HG02642 (cell line): Measurements from ENCODE around the gene FAM53A.
"Not testable (repeated sequence)": the region's sequence is repeated elsewhere in the genome, so short reads cannot be mapped to it uniquely, and the experiment has no call there.

ENCODE experiments used
- ATAC-seq: cut with Tn5 transposase; IDR thresholded peaks from one replicate; pipeline ENCODE4 v1.9.1; 2021; ENCODE audit warnings: mild to moderate bottlenecking; ENCODE audit not compliant: unreplicated experiment, poor library complexity

FAM53A gene

DNA sequence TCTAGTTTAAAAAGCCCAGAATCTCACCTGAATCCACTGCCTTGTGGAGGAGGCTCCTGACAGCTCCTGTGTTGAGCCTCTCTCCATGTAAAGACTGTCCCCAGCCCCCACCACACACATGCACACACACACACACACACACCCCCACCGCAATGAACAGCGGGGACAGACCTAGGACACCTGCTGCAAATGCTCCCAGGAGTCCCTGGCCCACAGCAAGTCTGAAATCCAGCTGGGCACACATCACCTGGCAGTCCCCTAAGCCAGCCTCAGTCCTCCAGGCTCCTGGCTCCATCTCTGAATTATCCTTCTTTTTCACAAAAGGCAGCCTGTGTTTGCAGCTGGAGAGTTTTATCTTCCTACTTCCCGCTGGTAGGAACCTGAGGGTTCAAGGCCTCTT lies 6.6 kb upstream of the FAM53A start:
- no peak for ATAC-seq

DNA sequence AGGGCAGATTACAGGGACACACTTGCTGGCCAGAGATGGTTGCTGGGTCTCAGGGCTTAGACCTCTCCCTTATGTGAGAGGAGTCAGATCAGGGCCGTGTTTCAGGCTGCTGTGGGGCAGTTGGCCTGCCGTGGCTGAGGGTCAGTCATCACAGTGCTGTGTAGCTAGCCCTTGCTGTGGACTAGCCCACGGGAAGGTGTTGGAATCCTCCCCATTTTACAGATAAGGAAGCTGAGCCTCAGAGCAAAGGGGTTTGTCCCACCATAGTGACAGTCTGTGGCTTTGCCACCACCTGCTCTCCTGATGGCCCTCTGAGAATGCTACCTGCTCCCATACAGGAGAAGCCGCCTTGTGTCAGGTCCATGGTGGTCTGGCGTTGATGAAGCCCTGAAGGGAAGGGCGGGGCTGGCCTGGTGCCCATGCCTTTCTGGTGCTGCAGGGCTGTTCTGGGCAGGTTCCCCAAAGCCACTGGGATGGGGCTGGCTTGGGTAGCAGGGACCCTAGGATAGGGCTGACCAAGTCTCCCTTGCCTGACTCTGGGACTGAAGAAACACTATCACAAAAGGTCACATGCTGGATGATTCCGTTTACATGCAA lies 2.4 kb upstream of the FAM53A start:
- no peak for ATAC-seq

GRCh38 chr4:1685235-1686150 lies 1.4 kb upstream of the FAM53A start:
- no peak for ATAC-seq

DNA sequence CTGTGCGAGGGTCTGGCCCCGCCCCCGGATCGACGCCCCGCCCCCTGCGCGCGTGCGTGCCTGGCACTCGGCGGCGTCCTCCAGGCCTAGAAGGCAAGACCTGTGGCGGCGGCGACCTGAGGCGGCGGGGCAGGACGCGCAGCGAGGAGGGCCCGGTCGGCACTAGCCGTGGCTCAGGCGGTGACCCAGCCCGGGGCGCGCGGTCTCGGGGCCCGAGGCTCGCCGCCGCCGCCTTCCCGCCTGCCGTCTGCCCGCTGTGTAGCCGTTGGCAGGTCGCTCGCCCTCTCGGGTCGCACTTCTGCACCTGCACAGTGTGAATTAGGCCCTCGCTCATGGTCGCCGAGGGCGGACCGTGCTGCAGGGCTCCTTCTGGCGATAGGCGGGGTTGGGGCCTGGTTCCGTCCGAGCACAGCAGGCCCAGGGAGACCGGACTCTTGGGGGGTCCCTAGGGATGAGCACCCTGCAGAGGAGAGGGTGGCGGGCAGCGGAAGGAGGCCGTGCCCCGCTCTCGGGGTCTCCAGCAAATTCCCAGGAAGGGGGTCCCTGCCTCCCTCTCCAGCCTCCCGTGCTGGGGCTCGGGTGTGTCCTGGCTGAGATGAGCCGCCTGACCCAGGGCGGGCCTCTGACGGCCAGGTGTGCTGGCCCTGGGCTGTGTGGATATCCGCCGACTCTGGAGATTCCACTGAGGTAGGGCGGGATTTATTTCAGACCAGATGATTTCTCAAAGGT lies 557 bp upstream of the FAM53A start:
- peak; percentile 10 for ATAC-seq

- no peak for ATAC-seq
Measured at GRCh38 chr4:1683261-1683735, 815 bp downstream of the FAM53A start.

GRCh38 chr4:1682860-1683259 lies 1.3 kb downstream of the FAM53A start:
- no peak for ATAC-seq

DNA sequence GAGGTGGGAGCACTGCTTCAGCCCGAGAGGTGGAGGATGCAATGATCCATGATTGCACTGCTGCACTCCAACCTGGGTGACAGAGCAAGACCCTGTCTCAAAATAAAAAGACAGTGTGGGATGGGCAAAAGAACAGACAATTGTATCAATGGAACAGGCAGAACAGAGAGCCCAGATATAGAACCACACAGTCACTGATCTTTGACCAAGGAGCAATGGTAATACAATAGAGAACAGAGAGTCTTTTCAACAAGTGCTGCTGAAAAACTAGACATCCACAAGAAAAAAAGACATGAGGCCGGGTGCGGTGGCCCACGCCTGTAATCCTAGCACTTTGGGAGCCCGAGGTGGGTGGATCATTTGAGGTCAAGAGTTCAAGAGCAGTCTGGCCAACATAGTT lies 5.9 kb downstream of the FAM53A start:
- no peak for ATAC-seq

DNA sequence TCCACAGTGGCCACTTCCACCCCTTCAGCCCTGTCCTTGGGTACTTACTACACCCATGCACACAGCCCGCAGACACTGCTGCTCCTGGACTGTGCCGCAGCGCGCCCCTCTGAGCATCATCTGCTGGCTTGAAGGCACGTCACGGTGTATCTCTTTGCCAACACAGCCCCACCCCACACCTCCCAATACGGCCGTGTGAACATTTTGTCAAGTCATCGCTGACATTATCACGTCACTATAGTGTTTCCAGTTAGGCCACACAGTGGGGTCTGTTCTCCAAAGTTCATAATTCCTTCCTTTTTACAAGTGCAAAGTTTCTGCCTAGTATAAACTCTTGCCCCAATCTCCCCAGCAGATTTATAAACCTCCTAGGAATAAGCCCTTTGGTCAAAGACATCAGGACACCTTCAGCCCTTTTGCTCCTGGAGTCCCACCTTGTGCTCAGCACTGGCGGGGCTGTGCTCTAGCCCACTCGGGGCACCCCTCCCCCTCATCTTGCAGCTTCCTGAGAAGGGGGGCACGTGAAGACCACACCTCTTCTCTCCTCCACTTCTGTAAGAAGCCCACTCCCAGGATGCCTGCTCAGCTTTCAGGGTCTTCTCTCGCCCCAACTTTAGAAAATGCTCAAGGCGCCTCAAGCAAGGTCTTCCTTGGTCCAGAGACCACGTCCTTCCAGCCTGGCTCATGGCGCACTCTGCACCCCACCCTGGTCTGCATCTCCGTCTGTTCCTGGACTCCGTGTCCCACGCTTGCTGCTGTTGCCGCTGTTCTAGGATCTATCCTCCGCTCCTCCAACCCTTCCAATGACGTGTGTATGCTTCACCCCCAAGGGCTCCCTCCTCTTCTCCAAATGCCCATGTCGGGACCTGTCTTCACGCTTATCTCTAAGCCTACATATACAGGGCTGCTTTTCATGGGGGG lies 7.2 kb downstream of the FAM53A start:
- ATAC-seq = no peak

DNA sequence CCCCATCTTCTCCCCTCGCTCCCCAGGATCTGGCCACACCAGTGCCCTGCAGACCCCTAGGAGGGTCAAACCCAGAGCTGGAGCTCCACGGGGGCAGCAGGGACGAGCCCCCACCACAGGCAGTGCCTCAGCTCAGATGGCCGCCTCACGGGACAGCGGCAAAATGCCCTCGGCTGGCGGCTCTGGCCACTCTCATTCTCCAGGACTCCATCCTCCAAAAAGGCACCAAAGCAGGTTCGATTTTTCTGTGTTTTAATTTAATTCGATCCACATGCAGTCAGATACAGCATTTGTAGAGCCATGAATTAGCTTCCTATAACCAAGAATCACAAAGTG lies 8.3 kb downstream of the FAM53A start:
- ATAC-seq = no peak

- no peak for ATAC-seq
Measured at GRCh38 chr4:1675136-1675801, 8.8 kb downstream of the FAM53A start.

- ATAC-seq = no peak
Measured at GRCh38 chr4:1674682-1675081, 9.4 kb downstream of the FAM53A start.

DNA sequence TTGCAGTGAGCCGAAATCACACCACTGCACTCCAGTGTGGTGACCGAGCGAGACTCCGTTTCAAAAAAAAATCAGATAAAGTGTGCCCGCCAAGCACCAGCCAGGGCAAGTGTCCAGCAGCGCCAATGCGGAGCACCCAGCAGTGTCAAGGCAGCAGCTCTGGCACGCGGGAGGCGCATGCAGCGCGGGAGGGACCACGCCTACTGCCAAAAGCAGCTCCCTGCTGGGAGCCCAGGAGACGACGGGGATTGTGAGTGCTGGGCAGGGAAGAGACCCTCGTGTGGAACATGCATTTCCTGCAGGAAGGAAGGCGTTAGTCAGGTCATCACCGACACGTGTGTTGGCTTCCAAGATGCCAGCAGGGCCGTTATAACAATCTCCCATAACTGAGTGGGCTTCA lies 10.4 kb downstream of the FAM53A start:
- no peak for ATAC-seq

GRCh38 chr4:1671011-1671410 lies 13.1 kb downstream of the FAM53A start:
- ATAC-seq = not testable (repeated sequence)

GRCh38 chr4:1670279-1670678 lies 13.8 kb downstream of the FAM53A start:
- no peak for ATAC-seq

DNA sequence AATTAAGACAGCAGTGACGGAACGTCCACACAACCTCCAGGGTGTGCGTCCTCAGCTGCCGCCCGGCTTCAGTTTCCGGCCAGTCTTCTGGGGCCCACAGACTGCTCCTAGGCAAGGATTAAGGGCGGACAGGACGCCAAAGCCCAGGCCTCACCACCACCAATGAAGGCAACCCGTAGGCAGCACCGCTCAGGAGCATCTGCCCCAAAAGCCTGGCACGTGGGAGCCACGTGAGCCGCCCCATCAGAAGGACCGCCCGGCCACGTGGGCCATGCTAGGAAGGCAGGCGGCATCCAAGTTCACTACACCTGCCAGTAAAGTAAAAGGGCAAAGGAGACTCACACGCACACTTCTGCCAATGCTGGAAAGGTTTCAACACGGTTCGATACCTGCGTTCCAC lies 14.3 kb downstream of the FAM53A start:
- ATAC-seq = no peak

GRCh38 chr4:1669270-1669669 lies 14.8 kb downstream of the FAM53A start:
- no peak for ATAC-seq

DNA sequence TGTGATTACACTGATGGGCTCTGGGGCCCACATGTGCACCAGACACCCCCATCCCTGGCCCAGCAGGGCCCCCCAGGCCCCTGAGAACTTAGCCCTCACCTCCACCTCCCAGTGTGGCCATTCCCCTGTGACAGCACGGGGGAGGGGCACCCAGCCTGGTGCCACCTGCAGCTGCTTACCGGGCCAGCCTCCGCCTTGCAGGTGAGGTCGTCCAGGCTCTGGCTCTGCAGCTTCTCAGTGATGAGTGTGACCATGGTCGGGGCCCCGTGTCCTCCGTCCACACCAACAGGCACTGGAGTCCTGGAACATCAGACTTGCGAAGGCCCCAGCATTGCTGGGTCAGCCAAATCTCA lies 15.6 kb downstream of the FAM53A start:
- no peak for ATAC-seq

GRCh38 chr4:1667273-1667672 lies 16.8 kb downstream of the FAM53A start:
- no peak for ATAC-seq

GRCh38 chr4:1666391-1666790 lies 17.7 kb downstream of the FAM53A start:
- ATAC-seq = no peak

DNA sequence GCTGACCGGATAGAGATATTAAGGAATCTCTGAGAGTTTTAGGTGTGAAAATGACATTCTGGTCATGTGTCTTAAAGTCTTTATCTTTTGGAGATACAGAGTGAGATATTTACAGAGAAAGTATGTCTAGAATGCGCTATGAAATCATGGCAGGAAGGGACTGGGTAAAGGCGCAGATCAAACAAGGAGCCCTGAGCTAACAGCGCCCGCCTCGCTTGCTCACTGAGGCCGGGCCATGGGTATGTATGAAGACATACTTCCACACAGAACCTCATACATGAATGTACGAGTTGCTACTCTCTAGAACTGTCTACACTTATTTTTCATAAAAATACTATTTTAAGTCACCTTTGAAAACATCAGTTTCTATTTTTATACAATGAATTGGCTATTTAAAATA lies 20.0 kb downstream of the FAM53A start:
- no peak for ATAC-seq
